ENCODE results near the gene INTS14. TPM values are rescaled to one million over a fixed set of nuclear protein-coding genes. Genes with fewer than 3 reads are reported as not detected.

The INTS14 gene
- total and polyA plus RNA-seq, 11 donors: 5.7 to 19.3 (median 15.1) TPM

GRCh38 chr15:65577129-65577996 lies 33.6 kb downstream of the INTS14 start:
- intact Hi-C loops (cut with DNase I): no loop called here
- Histone ChIP-seq H3K36me3 (peaks cover 0 to 93% (median 80%) of the 10 kb centered on the region in 9 donors), H3K4me1 (peaks cover 0 to 11% (median 0%) of the 10 kb centered on the region in 12 donors), H3K27ac (no peak overlapping the region), H3K27me3 (no peaks in the 10 kb centered on the region), H3K4me3 (no peak overlapping the region), H3K9me3 (no peaks in the 10 kb centered on the region)
- no peak for TF ChIP-seq CTCF (IDR thresholded peaks at IDR 0.05)
- TF ChIP-seq POLR2A (IDR thresholded peaks at IDR 0.05): no peak
- 82 to 91% (median 88%) methylated on average over 6 of the region's 6 CpGs for WGBS, 4 donors
- ATAC-seq: peak in 2 of 4 donors; percentile 7 to 29
- no peak for DNase-seq

GRCh38 chr15:65576664-65577063 lies 34.3 kb downstream of the INTS14 start:
- DNase-seq (no peak), ATAC-seq (no peak)
- H3K27ac ChIP-seq: no peak overlapping the region
- no peaks in the 10 kb centered on the region for H3K27me3 ChIP-seq
- no peak for TF ChIP-seq CTCF (IDR thresholded peaks at IDR 0.05)
- no peak for TF ChIP-seq POLR2A (IDR thresholded peaks at IDR 0.05)
- H3K4me1 ChIP-seq: peaks cover 0 to 11% (median 0%) of the 10 kb centered on the region in 12 donors
- intact Hi-C loops (cut with DNase I): no loop called here
- peaks cover 0 to 93% (median 80%) of the 10 kb centered on the region in 9 donors for H3K36me3 ChIP-seq
- WGBS, 4 donors: 97 to 100% (median 100%) methylated on average over 1 of the region's 1 CpG
- no peak overlapping the region for H3K4me3 ChIP-seq
- H3K9me3 ChIP-seq: no peaks in the 10 kb centered on the region

- H3K27ac ChIP-seq: no peak overlapping the region
- H3K9me3 ChIP-seq: peaks cover 0 to 4% (median 0%) of the 10 kb centered on the region in 12 donors
- H3K4me3 ChIP-seq: no peak overlapping the region
- ATAC-seq (no peak), DNase-seq (no peak)
- TF ChIP-seq CTCF (IDR thresholded peaks at IDR 0.05) (no peak), POLR2A (IDR thresholded peaks at IDR 0.05) (no peak)
- peaks cover 0 to 11% (median 0%) of the 10 kb centered on the region in 12 donors for H3K4me1 ChIP-seq
- H3K36me3 ChIP-seq: peaks cover 0 to 93% (median 69%) of the 10 kb centered on the region in 9 donors
- intact Hi-C loops (cut with DNase I): no loop called here
- 92 to 98% (median 96%) methylated on average over 2 of the region's 2 CpGs for WGBS, 4 donors
- H3K27me3 ChIP-seq: no peaks in the 10 kb centered on the region
Observed at GRCh38 chr15:65571971-65572370, 39.0 kb downstream of the INTS14 start.

GRCh38 chr15:65569728-65570127 lies 41.2 kb downstream of the INTS14 start:
- DNase-seq (no peak), ATAC-seq (no peak)
- intact Hi-C loops (cut with DNase I): no loop called here
- Histone ChIP-seq H3K27ac (no peak overlapping the region), H3K4me3 (no peak overlapping the region), H3K4me1 (no peaks in the 10 kb centered on the region), H3K36me3 (peaks cover 0 to 95% (median 77%) of the 10 kb centered on the region in 9 donors), H3K27me3 (no peaks in the 10 kb centered on the region), H3K9me3 (peaks cover 0 to 10% (median 0%) of the 10 kb centered on the region in 12 donors)
- TF ChIP-seq POLR2A (IDR thresholded peaks at IDR 0.05): no peak
- no peak for TF ChIP-seq CTCF (IDR thresholded peaks at IDR 0.05)
- 87 to 92% (median 91%) methylated on average over 3 of the region's 3 CpGs for WGBS, 4 donors

Measured in heart left ventricle (tissue), 16 donors.